Measurements from ENCODE around the gene ARHGAP42. TPM values are rescaled to one million over a fixed set of nuclear protein-coding genes. Genes with fewer than 3 reads are reported as not detected.

Gene ARHGAP42
- total RNA-seq, 4 donors from 2014 or later = 24.5 to 49.5 (median 26.7) TPM

DNA sequence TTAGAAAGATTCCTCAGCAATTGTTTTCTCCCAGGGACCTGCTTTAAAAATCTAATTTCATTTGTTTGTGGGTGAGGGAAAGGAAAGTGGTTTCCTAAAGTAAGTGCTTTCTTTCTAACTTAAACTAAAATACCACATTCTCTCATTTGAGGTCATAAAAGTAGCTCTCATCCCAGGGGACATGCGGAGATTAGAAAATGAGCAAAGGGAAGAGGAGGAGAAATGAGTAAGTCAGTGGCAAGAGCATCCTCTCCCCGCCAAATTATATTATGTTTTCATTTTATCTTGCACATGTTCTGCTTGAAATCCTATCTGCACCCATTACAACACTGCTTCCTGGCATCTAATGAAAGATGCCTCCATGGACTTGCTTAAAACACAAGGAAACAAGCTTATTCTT is 191.4 kb downstream of the ARHGAP42 start:
- DNase-seq = no peak
- H3K36me3 ChIP-seq = no peaks in the 10 kb centered on the region
- H3K4me1 ChIP-seq = no peaks in the 10 kb centered on the region
- TF ChIP-seq, protein P1, sequence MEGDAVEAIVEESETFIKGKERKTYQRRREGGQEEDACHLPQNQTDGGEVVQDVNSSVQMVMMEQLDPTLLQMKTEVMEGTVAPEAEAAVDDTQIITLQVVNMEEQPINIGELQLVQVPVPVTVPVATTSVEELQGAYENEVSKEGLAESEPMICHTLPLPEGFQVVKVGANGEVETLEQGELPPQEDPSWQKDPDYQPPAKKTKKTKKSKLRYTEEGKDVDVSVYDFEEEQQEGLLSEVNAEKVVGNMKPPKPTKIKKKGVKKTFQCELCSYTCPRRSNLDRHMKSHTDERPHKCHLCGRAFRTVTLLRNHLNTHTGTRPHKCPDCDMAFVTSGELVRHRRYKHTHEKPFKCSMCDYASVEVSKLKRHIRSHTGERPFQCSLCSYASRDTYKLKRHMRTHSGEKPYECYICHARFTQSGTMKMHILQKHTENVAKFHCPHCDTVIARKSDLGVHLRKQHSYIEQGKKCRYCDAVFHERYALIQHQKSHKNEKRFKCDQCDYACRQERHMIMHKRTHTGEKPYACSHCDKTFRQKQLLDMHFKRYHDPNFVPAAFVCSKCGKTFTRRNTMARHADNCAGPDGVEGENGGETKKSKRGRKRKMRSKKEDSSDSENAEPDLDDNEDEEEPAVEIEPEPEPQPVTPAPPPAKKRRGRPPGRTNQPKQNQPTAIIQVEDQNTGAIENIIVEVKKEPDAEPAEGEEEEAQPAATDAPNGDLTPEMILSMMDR (IDR thresholded peaks at IDR 0.05) = no peak
- no peak for TF ChIP-seq POLR2A (IDR thresholded peaks at IDR 0.05)
- H3K27me3 ChIP-seq = no peaks in the 10 kb centered on the region
- no peak overlapping the region for H3K27ac ChIP-seq
- H3K4me3 ChIP-seq = no peak overlapping the region
- H3K9me3 ChIP-seq = no peaks in the 10 kb centered on the region

DNA sequence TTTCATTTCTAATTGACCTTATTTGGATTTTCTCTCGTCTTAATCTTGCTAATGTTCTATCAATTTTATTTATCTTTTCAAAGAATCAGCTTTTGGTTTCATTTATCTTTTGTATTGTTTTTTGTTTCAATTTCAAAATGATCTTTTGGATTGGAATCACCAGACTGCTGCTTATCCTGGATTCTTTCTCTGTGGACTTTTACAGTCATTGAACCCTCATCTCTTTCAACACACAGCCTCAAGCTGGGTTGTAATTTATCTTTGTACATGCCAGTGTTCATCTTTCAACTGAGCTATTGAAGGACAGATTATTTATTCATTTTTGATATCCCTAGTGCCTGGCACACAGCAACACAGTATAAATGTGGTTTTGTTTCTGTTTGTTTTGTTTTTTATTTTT is 195.9 kb downstream of the ARHGAP42 start:
- Histone ChIP-seq H3K27me3 (no peaks in the 10 kb centered on the region), H3K36me3 (no peaks in the 10 kb centered on the region), H3K4me1 (no peaks in the 10 kb centered on the region), H3K9me3 (no peaks in the 10 kb centered on the region), H3K27ac (no peak overlapping the region), H3K4me3 (no peak overlapping the region)
- no peak for DNase-seq
- TF ChIP-seq POLR2A (IDR thresholded peaks at IDR 0.05) = no peak
- TF ChIP-seq, protein P1 (IDR thresholded peaks at IDR 0.05) = no peak

DNA sequence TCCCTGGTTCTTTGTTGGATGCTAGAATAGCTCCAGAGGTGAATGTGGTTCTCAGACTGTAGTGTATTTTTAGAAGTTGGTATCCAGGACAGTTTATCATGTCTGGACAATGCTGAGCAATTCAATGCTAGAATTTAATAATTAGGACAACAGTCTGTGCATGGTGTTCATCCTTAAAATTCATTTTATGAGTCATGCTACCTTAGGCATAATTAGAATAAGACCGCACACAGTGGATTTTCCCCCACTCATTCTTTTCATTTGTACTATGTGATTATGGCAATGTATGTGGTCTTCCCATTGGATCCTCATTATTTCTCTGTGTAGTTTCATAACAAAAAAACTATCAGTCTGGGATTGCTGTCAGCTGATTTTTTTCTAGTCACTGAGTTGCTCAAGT is 196.7 kb downstream of the ARHGAP42 start:
- TF ChIP-seq POLR2A (IDR thresholded peaks at IDR 0.05) = no peak
- TF ChIP-seq, protein P1 (IDR thresholded peaks at IDR 0.05) = no peak
- Histone ChIP-seq H3K27me3 (no peaks in the 10 kb centered on the region), H3K9me3 (no peaks in the 10 kb centered on the region), H3K4me3 (no peak overlapping the region), H3K27ac (no peak overlapping the region), H3K36me3 (no peaks in the 10 kb centered on the region), H3K4me1 (no peaks in the 10 kb centered on the region)
- DNase-seq = no peak

DNA sequence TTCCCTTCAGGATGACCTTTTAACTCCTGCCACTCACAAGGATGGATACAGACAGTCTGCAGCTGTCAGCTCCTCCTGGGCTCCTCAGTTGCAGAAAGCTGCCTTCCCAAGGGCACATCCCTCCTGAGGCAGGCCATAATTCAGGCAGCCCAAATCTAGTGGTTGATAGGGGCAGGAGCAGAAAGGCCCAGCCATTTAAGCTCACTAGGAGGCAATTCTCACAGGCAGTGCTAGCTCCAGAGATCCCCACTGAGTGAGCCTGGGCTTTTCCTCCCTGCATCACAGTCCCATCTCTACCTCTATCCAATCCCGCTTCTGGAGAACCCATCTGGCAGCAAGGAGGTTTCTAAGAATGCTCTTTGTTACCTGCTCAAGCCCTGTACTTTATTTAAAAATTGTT is 200.6 kb downstream of the ARHGAP42 start:
- H3K27me3 ChIP-seq = no peaks in the 10 kb centered on the region
- H3K9me3 ChIP-seq = no peaks in the 10 kb centered on the region
- H3K4me3 ChIP-seq = no peak overlapping the region
- TF ChIP-seq POLR2A (IDR thresholded peaks at IDR 0.05) = no peak
- TF ChIP-seq, protein P1 (IDR thresholded peaks at IDR 0.05) = no peak
- no peak for DNase-seq
- H3K27ac ChIP-seq = no peak overlapping the region
- H3K36me3 ChIP-seq = no peaks in the 10 kb centered on the region
- no peaks in the 10 kb centered on the region for H3K4me1 ChIP-seq

DNA sequence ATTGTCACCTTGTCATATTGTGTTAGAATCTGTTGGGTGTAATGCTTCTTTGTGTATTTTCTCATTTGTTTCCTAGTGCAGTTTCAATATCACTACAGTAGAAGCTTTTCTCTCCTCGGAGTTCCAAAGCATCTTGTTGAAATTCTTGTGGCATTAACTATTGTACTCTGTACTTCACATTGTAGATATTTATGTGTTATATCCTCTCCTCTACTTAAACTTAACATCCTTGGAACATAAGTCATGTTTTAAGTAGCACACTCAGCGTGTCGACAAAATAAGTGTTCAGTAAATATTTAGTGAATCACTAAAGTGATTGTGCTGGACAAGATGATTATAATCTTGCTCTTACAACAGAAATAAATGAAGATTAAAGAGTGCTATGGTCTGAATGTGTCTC is 201.7 kb downstream of the ARHGAP42 start:
- H3K4me3 ChIP-seq = no peak overlapping the region
- H3K9me3 ChIP-seq = no peaks in the 10 kb centered on the region
- H3K27me3 ChIP-seq = no peaks in the 10 kb centered on the region
- no peaks in the 10 kb centered on the region for H3K36me3 ChIP-seq
- no peak for DNase-seq
- no peak overlapping the region for H3K27ac ChIP-seq
- H3K4me1 ChIP-seq = no peaks in the 10 kb centered on the region
- TF ChIP-seq POLR2A (IDR thresholded peaks at IDR 0.05) = no peak
- TF ChIP-seq, protein P1 (IDR thresholded peaks at IDR 0.05) = no peak

DNA sequence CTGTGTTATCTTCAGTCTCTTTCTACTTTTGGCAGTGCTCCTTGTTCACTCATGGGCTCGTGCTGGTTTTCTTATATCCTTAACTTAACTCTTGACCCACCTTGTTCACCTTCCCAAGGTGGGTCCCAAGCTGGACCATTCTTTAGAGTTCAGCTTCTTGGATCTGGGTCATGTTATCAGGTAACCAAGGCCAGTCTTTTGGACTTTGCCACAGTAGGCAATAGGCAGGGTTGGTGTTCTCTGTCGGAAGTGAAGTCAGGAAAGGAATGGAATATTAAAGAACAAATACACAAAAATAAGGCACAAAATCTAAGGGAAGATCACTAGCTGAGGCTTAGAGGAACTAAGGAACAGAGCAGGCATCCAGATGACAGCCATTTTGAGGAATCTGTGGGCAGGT is 202.7 kb downstream of the ARHGAP42 start:
- TF ChIP-seq, protein P1 (IDR thresholded peaks at IDR 0.05) = no peak
- no peak for TF ChIP-seq POLR2A (IDR thresholded peaks at IDR 0.05)
- H3K9me3 ChIP-seq = no peaks in the 10 kb centered on the region
- H3K36me3 ChIP-seq = no peaks in the 10 kb centered on the region
- DNase-seq = no peak
- H3K4me3 ChIP-seq = no peak overlapping the region
- no peak overlapping the region for H3K27ac ChIP-seq
- H3K27me3 ChIP-seq = no peaks in the 10 kb centered on the region
- H3K4me1 ChIP-seq = no peaks in the 10 kb centered on the region
